ENCODE measurements around the gene PPP1R36.

- TF ChIP-seq, protein P1, sequence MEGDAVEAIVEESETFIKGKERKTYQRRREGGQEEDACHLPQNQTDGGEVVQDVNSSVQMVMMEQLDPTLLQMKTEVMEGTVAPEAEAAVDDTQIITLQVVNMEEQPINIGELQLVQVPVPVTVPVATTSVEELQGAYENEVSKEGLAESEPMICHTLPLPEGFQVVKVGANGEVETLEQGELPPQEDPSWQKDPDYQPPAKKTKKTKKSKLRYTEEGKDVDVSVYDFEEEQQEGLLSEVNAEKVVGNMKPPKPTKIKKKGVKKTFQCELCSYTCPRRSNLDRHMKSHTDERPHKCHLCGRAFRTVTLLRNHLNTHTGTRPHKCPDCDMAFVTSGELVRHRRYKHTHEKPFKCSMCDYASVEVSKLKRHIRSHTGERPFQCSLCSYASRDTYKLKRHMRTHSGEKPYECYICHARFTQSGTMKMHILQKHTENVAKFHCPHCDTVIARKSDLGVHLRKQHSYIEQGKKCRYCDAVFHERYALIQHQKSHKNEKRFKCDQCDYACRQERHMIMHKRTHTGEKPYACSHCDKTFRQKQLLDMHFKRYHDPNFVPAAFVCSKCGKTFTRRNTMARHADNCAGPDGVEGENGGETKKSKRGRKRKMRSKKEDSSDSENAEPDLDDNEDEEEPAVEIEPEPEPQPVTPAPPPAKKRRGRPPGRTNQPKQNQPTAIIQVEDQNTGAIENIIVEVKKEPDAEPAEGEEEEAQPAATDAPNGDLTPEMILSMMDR (IDR thresholded peaks at IDR 0.05): no peak
- TF ChIP-seq POLR2AphosphoS5 (IDR thresholded peaks at IDR 0.05): no peak
- TF ChIP-seq EP300 (IDR thresholded peaks at IDR 0.05): no peak
- TF ChIP-seq POLR2A (IDR thresholded peaks at IDR 0.05; ENCODE audit: low read depth): no peak
These were observed 65.1 kb downstream of the PPP1R36 start for GRCh38 chr14:64614805-64615391.

Data from esophagus muscularis mucosa (tissue), 4 donors.